Measurements from ENCODE around the gene MICU1. TPM values are rescaled to one million over a fixed set of nuclear protein-coding genes. Genes with fewer than 3 reads are reported as not detected.

MICU1 gene
- total and polyA plus RNA-seq, 3 donors from 2014 or later, result 34.7 to 42.7 (median 38.9) TPM

DNA sequence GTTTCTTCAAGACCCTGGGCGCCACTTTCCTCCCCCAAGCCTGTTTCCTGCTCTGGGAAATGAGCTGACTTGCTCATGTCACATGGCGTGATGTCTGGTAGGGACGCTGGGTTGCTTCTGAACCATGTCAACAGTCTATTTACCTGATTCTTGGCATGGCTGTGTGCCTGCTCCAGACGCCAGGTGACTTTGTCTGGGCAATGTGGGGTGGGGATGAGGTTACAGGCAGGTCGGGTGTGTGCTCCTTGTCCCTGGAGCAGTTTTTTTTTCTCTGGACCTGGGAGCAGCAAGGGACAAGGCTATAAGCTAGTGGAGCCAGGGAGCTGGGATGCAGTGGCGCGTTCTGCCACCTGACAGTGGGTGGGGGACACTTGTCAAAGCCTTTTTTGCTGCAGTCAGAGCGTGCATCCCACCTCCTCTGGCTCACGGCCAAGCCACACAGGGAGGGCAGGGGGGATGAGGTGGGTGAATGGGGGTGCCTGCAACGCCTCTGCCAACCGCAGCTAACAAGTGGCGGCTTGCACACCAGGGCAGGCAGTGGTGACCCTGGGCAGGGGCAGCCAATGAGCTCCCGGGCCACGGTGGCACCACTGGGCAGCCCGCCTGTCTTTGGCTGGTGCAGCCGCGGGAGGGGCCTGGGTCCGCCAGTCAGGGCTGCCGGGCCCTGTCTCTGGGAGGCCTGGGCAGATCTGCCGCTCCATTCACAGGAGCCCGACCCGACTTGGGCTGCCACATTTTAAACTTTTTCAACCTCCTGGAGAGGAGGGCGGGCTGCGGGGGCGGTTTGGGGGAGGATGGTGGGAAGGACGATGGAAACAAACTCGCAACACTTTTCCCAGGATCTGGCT, 294.1 kb downstream of the MICU1 start:
- H3K9me3 ChIP-seq, result no peaks in the 10 kb centered on the region
- H3K36me3 ChIP-seq (ENCODE audit: low read depth, missing control alignments), result no peaks in the 10 kb centered on the region
- peak; percentile 92 for DNase-seq
- 36 to 39% methylated on average over 16 to 27 of the region's 27 CpGs for WGBS, 2 donors
- TF ChIP-seq POLR2A (IDR thresholded peaks at IDR 0.05) (no peak), CTCF (IDR thresholded peaks at IDR 0.05) (peak in 2 of 3 experiments; percentile 21 to 51)
- H3K4me3 ChIP-seq, result no peak overlapping the region
- peaks cover 88% of the 10 kb centered on the region for H3K4me1 ChIP-seq
- H3K27me3 ChIP-seq, result no peaks in the 10 kb centered on the region
- peak overlapping the region; percentile 73 to 84 for H3K27ac ChIP-seq
- intact Hi-C loops (cut with DNase I; ENCODE audit: low total_unique reads), result loop anchor here (10.0 kb wide), 4 partner anchors 57 to 437 kb away; partner anchors contain the start of genes CHST3 and DDIT4

GRCh38 chr10:72330069-72330426, 295.8 kb downstream of the MICU1 start:
- Histone ChIP-seq H3K27ac (peak overlapping the region; percentile 74 to 83), H3K9me3 (no peaks in the 10 kb centered on the region), H3K36me3 (ENCODE audit: low read depth, missing control alignments) (no peaks in the 10 kb centered on the region), H3K4me3 (no peak overlapping the region), H3K4me1 (peaks cover 81% of the 10 kb centered on the region), H3K27me3 (no peaks in the 10 kb centered on the region)
- TF ChIP-seq POLR2A (IDR thresholded peaks at IDR 0.05), result no peak
- no peak for TF ChIP-seq CTCF (IDR thresholded peaks at IDR 0.05)
- WGBS, 2 donors, result 47 to 63% methylated on average over 2 of the region's 2 CpGs
- DNase-seq, result no peak
- intact Hi-C loops (cut with DNase I; ENCODE audit: low total_unique reads), result loop anchor here (10.0 kb wide), 4 partner anchors 55 to 435 kb away; partner anchors contain the start of genes CHST3 and DDIT4

DNA sequence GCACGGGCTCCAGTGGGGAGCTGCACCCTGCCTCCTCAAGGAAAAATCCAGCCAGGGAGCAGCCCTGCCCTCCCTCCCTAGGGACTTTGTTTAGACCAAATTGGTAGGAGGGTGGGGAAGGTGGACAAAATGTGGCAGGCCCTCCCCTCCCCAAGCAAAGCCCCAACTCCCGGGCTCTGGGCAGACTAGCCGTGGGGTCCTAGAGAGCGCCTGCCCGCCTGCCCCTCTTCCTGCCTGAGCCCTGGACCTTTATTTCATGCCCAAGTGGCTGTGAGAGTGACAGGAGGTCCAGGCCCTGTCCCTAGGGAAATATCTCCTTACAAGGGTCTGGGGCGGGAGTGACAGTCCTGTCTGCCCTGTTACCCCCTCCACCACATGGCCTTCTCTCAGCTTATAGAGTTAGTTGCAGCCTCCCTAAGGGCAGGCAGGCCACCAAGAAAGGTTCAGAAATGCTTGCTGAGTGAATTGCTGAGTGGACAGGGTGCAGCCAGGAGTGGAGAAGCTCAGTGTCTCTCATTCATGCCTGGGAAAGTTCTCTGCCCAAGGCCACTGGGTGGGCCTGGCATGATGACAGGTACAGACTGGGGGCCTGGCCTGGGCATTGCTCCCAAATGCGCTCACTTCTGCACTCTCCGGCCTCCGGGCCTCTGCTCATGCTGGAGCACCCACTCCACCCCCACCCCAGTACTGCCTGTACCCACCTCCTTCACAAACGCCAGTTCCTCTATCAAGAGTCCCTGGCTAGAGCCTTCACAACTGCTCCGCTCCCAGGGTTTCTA, 296.4 kb downstream of the MICU1 start:
- peaks cover 80% of the 10 kb centered on the region for H3K4me1 ChIP-seq
- H3K36me3 ChIP-seq (ENCODE audit: low read depth, missing control alignments), result no peaks in the 10 kb centered on the region
- H3K27ac ChIP-seq, result peak overlapping the region; percentile 74 to 83
- peak; percentile 77 for DNase-seq
- TF ChIP-seq POLR2A (IDR thresholded peaks at IDR 0.05), result no peak
- TF ChIP-seq CTCF (IDR thresholded peaks at IDR 0.05), result no peak
- no peak overlapping the region for H3K4me3 ChIP-seq
- no peaks in the 10 kb centered on the region for H3K27me3 ChIP-seq
- H3K9me3 ChIP-seq, result no peaks in the 10 kb centered on the region
- intact Hi-C loops (cut with DNase I; ENCODE audit: low total_unique reads), result loop anchor here (10.0 kb wide), 4 partner anchors 55 to 435 kb away; partner anchors contain the start of genes CHST3 and DDIT4
- 43 to 70% methylated on average over 7 to 11 of the region's 11 CpGs for WGBS, 2 donors

- H3K9me3 ChIP-seq, result no peaks in the 10 kb centered on the region
- peak overlapping the region; percentile 74 to 83 for H3K27ac ChIP-seq
- H3K36me3 ChIP-seq (ENCODE audit: low read depth, missing control alignments), result no peaks in the 10 kb centered on the region
- H3K4me1 ChIP-seq, result peaks cover 73% of the 10 kb centered on the region
- WGBS, 2 donors, result 38 to 60% methylated on average over 2 to 5 of the region's 5 CpGs
- H3K4me3 ChIP-seq, result no peak overlapping the region
- H3K27me3 ChIP-seq, result no peaks in the 10 kb centered on the region
- no peak for TF ChIP-seq CTCF (IDR thresholded peaks at IDR 0.05)
- no peak for TF ChIP-seq POLR2A (IDR thresholded peaks at IDR 0.05)
- intact Hi-C loops (cut with DNase I; ENCODE audit: low total_unique reads), result no loop called here
- DNase-seq, result no peak
These were observed 297.1 kb downstream of the MICU1 start for GRCh38 chr10:72328829-72329204.
